Measurements from ENCODE around the gene PXDC1.

Gene PXDC1

DNA sequence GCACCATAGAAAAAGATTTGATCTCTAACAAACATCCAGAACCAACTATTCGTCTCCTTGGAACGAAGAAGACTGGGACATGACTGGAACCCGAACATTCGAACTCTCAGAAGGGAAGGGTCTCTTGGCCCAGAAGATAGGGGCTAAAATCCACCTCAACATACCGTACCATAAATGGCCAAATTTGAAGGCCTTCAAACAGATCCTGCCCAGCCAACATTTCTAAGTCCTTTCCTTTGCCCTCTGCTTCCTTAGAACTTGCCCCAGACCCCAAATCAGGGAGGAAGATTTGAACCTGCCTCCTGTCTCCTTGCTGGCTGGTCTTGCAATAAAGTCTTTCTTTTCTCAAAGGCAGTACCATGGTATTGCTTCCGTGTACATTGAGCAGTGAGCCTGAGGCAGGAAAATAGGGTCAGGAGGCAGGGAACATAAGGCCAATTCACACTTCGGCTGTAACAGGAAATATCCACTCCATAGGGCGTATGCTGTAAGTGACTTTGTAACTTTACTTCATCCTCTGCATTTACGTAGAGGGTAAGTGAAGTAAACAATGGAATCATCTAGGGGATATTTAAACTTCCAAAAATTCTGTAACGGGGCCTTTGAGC lies 1.8 kb upstream of the PXDC1 start:
- no peak overlapping the region for H3K4me3 ChIP-seq (ENCODE audit: low read length)
- TF ChIP-seq, protein P1, sequence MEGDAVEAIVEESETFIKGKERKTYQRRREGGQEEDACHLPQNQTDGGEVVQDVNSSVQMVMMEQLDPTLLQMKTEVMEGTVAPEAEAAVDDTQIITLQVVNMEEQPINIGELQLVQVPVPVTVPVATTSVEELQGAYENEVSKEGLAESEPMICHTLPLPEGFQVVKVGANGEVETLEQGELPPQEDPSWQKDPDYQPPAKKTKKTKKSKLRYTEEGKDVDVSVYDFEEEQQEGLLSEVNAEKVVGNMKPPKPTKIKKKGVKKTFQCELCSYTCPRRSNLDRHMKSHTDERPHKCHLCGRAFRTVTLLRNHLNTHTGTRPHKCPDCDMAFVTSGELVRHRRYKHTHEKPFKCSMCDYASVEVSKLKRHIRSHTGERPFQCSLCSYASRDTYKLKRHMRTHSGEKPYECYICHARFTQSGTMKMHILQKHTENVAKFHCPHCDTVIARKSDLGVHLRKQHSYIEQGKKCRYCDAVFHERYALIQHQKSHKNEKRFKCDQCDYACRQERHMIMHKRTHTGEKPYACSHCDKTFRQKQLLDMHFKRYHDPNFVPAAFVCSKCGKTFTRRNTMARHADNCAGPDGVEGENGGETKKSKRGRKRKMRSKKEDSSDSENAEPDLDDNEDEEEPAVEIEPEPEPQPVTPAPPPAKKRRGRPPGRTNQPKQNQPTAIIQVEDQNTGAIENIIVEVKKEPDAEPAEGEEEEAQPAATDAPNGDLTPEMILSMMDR (conservative IDR thresholded peaks at IDR 0.05; ENCODE audit: low read depth, low read length) = no peak

DNA sequence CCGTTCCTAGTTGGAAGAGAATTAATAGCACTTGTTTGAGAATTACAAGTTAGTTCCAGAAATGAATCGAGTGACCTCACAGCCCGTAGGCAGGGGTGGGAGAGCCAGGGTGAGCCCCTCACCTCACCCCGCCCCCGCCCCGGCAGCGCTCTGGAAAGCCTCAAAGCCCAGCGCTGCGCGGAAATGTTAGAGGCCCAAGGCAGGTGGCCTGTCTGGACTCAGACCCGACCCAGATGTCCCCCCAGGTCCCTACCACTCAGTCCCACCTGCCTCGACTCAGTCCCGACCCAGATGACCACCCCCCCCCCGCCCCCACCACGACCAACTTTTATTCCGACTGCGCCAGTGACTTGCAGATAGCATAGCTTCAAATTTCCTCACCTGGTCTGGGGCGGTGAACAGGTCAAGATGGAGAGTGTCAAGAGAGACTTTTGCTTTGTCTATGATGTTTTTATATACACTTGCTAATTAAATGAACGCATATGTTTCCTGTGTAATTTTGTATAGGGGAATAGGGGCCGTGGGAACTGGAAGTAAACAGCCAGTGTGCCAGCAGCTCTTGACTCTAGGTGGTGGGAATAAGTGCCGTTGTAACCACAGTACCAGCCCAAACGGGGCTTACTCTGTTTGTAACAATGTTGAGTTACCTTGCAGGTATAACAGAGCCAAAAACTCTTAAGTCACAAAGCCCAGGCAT lies 1.2 kb upstream of the PXDC1 start:
- TF ChIP-seq, protein P1 (conservative IDR thresholded peaks at IDR 0.05; ENCODE audit: low read depth, low read length) = no peak
- no peak for DNase-seq (ENCODE audit: low read depth)
- peak overlapping the region; percentile 57 for H3K4me3 ChIP-seq (ENCODE audit: low read length)

More for the DNA sequence above, 1.8 kb upstream of the PXDC1 start:
- DNase-seq (ENCODE audit: low read depth) = no peak

DNA sequence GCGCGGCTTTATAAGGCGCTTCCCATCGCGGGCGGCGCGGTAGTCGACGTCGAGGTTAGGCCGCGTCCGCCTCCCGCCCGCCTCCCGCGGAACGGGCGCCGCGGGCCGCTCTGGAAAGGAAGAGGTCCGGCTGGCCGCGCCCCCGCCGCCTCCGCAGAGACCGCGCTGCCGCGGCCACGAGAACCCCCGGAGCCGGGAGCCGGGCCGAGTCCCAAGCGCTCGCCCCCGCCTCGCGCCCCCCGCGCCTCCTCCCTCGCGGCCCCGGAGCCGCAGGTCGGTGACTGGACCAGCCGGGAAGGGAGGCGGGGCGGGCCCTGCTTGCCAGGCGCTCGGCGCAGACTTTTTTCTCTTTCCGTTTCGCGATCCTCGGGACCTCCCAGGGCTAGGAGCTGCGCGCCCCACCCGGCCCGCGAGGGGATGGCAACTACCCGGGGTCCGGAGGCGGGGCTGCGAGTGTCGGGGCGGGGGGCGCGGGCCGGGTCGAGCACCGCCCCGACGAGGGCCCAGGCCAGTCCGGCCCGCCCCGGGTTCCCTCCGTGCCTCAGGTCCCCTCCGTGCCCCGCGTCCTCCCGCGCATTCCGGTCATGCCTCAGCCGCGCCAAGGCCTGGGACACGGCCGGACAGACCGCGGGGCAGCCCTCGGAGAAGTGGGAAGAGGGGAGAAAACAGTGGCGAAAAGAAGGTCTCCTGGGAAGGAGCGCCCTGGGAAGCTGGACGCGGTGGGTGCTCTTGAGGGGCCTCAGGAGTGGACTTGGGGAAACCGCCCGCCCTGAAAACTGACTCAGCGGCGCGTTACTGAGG lies 417 bp upstream of the PXDC1 start:
- DNase-seq (ENCODE audit: low read depth) = peak; percentile 81
- peak overlapping the region; percentile 81 for H3K4me3 ChIP-seq (ENCODE audit: low read length)
- TF ChIP-seq, protein P1 (conservative IDR thresholded peaks at IDR 0.05; ENCODE audit: low read depth, low read length) = peak; percentile 30

DNA sequence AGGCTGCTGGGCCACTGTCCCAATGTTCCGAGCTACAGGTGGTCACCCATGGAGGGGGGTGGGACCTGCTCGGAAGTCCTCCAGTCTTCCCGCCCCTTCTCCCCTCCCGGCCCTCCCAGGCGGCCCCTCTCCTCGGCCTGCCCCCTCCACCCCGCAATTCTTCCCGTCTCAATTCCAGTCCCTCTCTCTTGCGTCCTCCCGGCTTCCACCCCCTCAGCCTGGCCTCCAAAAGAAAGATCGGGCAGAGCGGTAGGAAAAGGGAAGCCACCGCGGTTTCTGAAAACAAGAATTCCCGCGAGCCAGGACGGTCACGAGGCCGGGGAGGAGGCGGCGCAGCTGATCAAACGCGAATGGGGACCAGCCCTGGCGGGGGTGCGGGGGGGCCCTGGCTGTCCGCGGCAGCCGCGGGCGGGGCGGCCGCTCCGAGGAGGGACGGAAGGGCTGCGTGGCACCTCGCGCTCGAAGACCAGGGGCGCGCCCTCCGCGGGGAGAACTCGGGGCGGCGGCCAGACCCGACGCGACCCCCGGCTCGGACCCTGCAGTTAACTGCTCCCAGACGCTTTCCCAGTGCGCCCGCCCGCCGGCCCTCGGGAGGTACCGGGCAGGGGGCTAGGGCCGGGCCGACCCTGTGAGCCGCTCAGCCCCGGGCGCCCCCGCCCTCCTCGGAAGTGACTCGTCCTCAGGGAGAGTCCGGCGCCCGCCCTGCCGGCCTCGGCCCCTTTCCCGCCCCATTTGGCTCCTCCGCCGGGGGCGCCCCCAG lies 1.0 kb downstream of the PXDC1 start:
- H3K4me3 ChIP-seq (ENCODE audit: low read length) = peak overlapping the region; percentile 81
- TF ChIP-seq, protein P1 (conservative IDR thresholded peaks at IDR 0.05; ENCODE audit: low read depth, low read length) = no peak
- DNase-seq (ENCODE audit: low read depth) = no peak

DNA sequence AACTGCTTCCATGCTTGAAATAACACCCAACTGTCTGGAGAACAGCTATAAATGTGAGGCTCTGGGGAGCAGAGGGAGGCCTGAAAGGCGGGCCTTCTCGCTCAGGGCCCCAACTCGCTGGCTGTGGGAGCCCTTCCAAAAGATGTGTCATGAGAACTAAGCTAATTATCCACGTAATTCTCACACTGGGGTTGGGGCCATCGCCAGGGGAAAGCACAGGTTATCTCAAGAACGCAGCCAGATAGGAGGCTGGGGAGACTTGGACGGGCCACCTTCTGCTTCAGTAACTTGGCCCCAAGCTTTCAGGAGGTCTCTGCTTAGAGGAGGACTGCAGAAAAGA lies 1.6 kb downstream of the PXDC1 start:
- TF ChIP-seq, protein P1 (conservative IDR thresholded peaks at IDR 0.05; ENCODE audit: low read depth, low read length) = no peak
- peak; percentile 81 for DNase-seq (ENCODE audit: low read depth)
- peak overlapping the region; percentile 81 for H3K4me3 ChIP-seq (ENCODE audit: low read length)

DNA sequence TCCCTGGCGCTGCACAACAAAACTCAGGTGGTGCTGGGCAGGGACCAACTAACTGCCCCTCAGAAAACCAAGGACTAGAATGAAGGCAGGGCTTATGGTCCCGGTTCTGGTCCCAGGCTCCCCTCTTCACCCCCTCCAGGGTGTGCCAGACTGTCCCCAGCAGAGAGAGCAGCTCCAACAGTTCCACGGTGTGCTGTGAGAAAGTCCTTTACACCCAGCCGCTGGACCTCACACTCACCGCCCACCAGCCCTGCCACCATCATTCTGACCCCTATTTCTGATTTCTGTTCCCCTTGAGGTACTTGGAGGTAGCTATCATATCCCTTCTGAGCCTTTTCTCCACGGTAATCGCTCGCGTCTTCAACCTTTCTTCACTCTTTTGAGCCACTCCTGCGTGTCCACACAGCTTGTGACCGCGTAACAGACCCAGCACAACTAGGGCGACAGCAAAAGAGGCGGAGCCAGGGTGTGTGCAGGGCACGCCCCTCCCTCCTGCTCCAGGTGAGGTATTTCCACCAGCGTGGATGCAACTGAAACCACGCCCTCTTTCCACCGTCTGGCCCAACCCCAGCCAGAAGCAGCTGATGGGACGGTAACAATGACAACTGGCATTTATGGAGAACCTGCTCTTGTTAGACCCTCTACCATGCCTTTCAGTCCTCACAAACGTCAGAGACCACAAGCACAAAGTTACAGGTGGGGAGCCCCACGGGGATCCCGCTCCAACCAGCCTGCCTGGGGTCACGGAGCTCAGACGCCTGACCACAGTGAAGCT lies 2.3 kb downstream of the PXDC1 start:
- DNase-seq (ENCODE audit: low read depth) = no peak
- TF ChIP-seq, protein P1 (conservative IDR thresholded peaks at IDR 0.05; ENCODE audit: low read depth, low read length) = no peak
- peak overlapping the region; percentile 81 for H3K4me3 ChIP-seq (ENCODE audit: low read length)
